ENCODE results near the gene CSNK2B.

DNA sequence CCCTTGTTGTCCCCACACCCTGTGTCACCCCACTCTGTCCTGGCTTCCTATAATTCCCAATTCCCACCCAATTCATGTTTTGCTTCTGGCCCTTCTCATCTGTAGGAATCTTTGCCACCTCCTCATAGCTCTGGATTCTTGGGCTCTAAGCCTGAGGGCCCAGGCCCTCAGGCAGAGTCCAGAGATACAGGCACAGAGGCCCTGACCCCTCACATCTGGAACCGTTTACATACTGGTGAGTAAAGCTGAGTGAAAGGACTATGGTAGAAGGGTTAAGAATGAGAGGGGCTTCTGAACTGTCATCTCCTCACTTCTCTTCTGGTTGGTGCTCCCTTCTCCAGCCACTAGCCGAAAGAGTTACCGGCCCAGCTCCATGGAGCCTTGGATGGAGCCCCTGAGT, 31.7 kb upstream of the CSNK2B start:
- TF ChIP-seq, protein P1, sequence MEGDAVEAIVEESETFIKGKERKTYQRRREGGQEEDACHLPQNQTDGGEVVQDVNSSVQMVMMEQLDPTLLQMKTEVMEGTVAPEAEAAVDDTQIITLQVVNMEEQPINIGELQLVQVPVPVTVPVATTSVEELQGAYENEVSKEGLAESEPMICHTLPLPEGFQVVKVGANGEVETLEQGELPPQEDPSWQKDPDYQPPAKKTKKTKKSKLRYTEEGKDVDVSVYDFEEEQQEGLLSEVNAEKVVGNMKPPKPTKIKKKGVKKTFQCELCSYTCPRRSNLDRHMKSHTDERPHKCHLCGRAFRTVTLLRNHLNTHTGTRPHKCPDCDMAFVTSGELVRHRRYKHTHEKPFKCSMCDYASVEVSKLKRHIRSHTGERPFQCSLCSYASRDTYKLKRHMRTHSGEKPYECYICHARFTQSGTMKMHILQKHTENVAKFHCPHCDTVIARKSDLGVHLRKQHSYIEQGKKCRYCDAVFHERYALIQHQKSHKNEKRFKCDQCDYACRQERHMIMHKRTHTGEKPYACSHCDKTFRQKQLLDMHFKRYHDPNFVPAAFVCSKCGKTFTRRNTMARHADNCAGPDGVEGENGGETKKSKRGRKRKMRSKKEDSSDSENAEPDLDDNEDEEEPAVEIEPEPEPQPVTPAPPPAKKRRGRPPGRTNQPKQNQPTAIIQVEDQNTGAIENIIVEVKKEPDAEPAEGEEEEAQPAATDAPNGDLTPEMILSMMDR (IDR thresholded peaks at IDR 0.05) = no peak
- TF ChIP-seq POLR2A (IDR thresholded peaks at IDR 0.05) = no peak

Data from body of pancreas (tissue), 4 donors.